HL-60 (cell line): Measurements from ENCODE around the gene CC2D2B.

Experiments used
- GABPA ChIP-seq: IDR thresholded peaks from 2 replicates; pipeline ENCODE4 v1.6.1; 2012; ENCODE audit warnings: low read depth
- POLR2AphosphoS5 ChIP-seq: IDR thresholded peaks from 2 replicates; pipeline ENCODE4 v1.6.1; 2012; ENCODE audit warnings: low read depth
- REST ChIP-seq: IDR thresholded peaks from 2 replicates; pipeline ENCODE4 v1.6.1; 2012; ENCODE audit warnings: low read depth; ENCODE audit not compliant: insufficient replicate concordance
- TF ChIP-seq, protein P1 (sequence below): IDR thresholded peaks from one replicate; pipeline ENCODE4 v1.5.1; 2011; ENCODE audit warnings: low read length, control low read depth, inconsistent platforms; ENCODE audit not compliant: insufficient read depth

GRCh38 chr10:95976362-95977229, 68.8 kb downstream of the CC2D2B start:
- TF ChIP-seq, protein P1, sequence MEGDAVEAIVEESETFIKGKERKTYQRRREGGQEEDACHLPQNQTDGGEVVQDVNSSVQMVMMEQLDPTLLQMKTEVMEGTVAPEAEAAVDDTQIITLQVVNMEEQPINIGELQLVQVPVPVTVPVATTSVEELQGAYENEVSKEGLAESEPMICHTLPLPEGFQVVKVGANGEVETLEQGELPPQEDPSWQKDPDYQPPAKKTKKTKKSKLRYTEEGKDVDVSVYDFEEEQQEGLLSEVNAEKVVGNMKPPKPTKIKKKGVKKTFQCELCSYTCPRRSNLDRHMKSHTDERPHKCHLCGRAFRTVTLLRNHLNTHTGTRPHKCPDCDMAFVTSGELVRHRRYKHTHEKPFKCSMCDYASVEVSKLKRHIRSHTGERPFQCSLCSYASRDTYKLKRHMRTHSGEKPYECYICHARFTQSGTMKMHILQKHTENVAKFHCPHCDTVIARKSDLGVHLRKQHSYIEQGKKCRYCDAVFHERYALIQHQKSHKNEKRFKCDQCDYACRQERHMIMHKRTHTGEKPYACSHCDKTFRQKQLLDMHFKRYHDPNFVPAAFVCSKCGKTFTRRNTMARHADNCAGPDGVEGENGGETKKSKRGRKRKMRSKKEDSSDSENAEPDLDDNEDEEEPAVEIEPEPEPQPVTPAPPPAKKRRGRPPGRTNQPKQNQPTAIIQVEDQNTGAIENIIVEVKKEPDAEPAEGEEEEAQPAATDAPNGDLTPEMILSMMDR: no peak
- TF ChIP-seq POLR2AphosphoS5 (no peak), REST (no peak), GABPA (no peak)
